ENCODE measurements around the gene C6orf47. TPM values are rescaled to one million over a fixed set of nuclear protein-coding genes. Genes with fewer than 3 reads are reported as not detected.

C6orf47 gene
- total RNA-seq, 1 donor from 2014 or later, result 28.8 TPM

DNA sequence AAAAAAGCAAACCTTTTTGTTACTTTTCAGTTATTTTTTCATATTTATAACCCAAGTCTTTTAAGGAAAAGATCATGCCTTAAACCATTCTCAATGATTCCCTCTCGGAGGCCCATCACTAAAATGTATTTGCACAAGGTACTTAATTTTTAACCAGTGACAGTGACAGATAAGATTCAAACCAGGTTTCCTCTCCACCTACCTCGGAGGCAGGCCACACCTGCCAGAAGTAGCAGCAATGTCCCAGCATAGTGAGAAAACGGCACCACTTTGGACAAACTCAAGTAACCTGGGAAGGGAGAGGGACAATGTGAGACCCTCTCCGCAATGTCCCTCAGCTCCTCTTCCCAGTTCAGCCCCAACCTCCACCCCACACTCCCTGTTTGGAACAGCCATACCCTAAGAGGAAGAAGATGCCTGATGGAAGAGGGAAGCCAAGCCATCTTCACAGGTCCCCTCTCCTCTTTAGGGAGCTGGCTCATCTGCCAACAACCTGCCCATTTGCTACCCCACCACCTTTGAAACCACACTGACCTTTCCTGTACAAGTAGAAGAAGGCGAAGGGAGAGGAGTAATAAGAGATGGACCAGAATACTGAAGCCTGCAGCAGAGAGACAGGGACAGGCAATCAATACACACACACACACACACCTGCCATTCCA is 40.3 kb upstream of the C6orf47 start:
- Mint-ChIP-seq H3K4me1 (ENCODE audit: low read depth, unreplicated experiment) (peaks cover 13% of the 10 kb centered on the region), H3K27ac (ENCODE audit: unreplicated experiment) (peak overlapping the region; percentile 62), H3K4me3 (ENCODE audit: unreplicated experiment) (peak overlapping the region; percentile 94), H3K36me3 (ENCODE audit: unreplicated experiment) (no peaks in the 10 kb centered on the region), H3K9me3 (ENCODE audit: unreplicated experiment) (peaks cover 10% of the 10 kb centered on the region), H3K27me3 (ENCODE audit: unreplicated experiment) (peaks cover 7% of the 10 kb centered on the region)
- TF ChIP-seq, protein P1, sequence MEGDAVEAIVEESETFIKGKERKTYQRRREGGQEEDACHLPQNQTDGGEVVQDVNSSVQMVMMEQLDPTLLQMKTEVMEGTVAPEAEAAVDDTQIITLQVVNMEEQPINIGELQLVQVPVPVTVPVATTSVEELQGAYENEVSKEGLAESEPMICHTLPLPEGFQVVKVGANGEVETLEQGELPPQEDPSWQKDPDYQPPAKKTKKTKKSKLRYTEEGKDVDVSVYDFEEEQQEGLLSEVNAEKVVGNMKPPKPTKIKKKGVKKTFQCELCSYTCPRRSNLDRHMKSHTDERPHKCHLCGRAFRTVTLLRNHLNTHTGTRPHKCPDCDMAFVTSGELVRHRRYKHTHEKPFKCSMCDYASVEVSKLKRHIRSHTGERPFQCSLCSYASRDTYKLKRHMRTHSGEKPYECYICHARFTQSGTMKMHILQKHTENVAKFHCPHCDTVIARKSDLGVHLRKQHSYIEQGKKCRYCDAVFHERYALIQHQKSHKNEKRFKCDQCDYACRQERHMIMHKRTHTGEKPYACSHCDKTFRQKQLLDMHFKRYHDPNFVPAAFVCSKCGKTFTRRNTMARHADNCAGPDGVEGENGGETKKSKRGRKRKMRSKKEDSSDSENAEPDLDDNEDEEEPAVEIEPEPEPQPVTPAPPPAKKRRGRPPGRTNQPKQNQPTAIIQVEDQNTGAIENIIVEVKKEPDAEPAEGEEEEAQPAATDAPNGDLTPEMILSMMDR (IDR thresholded peaks at IDR 0.05; ENCODE audit: partially characterized antibody, unreplicated experiment), result no peak
- DNase-seq, result no peak

DNA sequence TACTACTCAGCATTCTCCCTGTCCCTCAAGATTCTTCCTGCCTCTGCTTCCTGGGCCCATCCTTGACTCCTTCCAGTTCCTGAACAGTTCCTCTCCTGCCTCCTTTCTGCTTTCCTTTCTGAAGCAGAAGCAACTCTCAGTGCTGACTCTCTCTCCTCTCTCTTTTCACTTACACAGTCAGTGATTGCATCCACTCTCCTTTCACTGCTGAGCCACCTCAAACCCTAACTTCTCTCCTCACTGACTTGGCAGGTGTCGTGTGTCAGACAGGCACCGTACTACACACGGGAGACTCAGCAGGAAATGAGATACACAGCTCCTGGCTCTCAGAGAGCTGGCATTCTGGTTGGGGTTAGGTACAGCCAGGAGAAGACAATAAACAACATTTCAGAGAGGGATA is 37.0 kb upstream of the C6orf47 start:
- peaks cover 13% of the 10 kb centered on the region for H3K4me1 Mint-ChIP-seq (ENCODE audit: low read depth, unreplicated experiment)
- TF ChIP-seq, protein P1 (IDR thresholded peaks at IDR 0.05; ENCODE audit: partially characterized antibody, unreplicated experiment), result no peak
- H3K27me3 Mint-ChIP-seq (ENCODE audit: unreplicated experiment), result peaks cover 5% of the 10 kb centered on the region
- peak overlapping the region; percentile 39 for H3K4me3 Mint-ChIP-seq (ENCODE audit: unreplicated experiment)
- DNase-seq, result no peak
- no peaks in the 10 kb centered on the region for H3K36me3 Mint-ChIP-seq (ENCODE audit: unreplicated experiment)
- peaks cover 1% of the 10 kb centered on the region for H3K9me3 Mint-ChIP-seq (ENCODE audit: unreplicated experiment)
- no peak overlapping the region for H3K27ac Mint-ChIP-seq (ENCODE audit: unreplicated experiment)

DNA sequence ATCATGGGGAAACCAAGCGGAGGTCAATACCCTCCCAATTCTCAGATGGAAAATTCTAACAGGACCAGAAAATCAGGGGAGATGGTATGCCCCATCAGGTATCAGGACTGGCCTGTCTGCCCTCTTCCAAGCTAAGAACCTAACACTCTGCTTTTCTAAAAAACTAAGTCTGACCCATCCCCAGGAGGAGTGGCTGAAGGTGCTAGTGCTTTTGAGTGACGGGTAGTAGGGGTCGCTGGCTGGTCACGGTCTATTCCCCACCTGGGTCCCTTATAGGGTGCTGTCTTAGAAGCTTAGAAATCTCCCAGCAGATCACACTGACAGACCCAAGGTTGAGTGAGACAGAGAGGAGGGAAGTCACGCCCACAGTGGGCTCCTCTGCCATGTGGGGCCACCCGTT is 33.0 kb upstream of the C6orf47 start:
- Mint-ChIP-seq H3K27me3 (ENCODE audit: unreplicated experiment) (no peaks in the 10 kb centered on the region), H3K4me1 (ENCODE audit: low read depth, unreplicated experiment) (no peaks in the 10 kb centered on the region), H3K9me3 (ENCODE audit: unreplicated experiment) (no peaks in the 10 kb centered on the region), H3K27ac (ENCODE audit: unreplicated experiment) (no peak overlapping the region), H3K36me3 (ENCODE audit: unreplicated experiment) (no peaks in the 10 kb centered on the region), H3K4me3 (ENCODE audit: unreplicated experiment) (no peak overlapping the region)
- no peak for DNase-seq
- TF ChIP-seq, protein P1 (IDR thresholded peaks at IDR 0.05; ENCODE audit: partially characterized antibody, unreplicated experiment), result no peak

DNA sequence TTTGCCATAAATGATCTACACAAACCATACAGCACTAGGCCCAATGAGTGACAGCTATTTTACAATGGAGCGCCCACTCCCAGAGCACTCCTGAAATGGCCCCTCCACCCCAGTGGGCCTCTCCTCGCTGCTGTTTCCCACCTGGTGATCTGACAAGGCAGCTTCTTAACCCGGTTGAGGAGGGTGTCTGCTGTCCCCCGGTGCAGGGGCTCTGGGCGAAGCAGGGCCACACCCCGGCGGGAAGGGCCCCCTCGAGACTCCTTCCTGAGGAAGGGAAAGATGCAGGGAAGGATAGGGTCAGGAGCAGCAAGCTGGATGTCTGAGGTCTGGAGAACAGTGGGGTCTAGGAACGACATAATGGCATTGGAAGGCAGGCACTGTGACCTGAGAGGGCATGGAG is 32.3 kb upstream of the C6orf47 start:
- Mint-ChIP-seq H3K4me1 (ENCODE audit: low read depth, unreplicated experiment) (no peaks in the 10 kb centered on the region), H3K36me3 (ENCODE audit: unreplicated experiment) (no peaks in the 10 kb centered on the region), H3K27ac (ENCODE audit: unreplicated experiment) (no peak overlapping the region)

DNA sequence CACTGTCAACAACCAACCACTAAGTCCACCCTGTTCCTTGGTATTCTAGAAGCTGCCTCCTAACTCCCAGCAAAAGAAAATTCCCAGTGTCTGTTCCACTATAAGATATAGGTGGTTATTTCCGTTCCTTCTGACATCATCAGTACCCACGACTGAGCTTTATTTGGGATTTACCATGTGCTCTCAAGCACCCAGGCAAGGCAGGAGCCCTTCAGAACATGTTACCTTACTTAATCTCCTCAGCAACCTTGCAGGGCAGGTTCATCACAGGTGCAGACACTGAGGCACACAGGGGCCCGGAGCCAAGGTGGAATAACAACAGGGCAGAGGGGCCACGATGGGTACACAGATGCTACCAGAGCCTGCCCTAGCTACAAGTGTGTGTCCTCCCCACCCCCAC is 31.8 kb upstream of the C6orf47 start:
- DNase-seq, result no peak
- Mint-ChIP-seq H3K27ac (ENCODE audit: unreplicated experiment) (no peak overlapping the region), H3K4me3 (ENCODE audit: unreplicated experiment) (no peak overlapping the region), H3K36me3 (ENCODE audit: unreplicated experiment) (no peaks in the 10 kb centered on the region), H3K27me3 (ENCODE audit: unreplicated experiment) (no peaks in the 10 kb centered on the region), H3K9me3 (ENCODE audit: unreplicated experiment) (no peaks in the 10 kb centered on the region), H3K4me1 (ENCODE audit: low read depth, unreplicated experiment) (no peaks in the 10 kb centered on the region)
- TF ChIP-seq, protein P1 (IDR thresholded peaks at IDR 0.05; ENCODE audit: partially characterized antibody, unreplicated experiment), result no peak

More for the DNA sequence above, 32.3 kb upstream of the C6orf47 start:
- no peak overlapping the region for H3K4me3 Mint-ChIP-seq (ENCODE audit: unreplicated experiment)
- TF ChIP-seq, protein P1 (IDR thresholded peaks at IDR 0.05; ENCODE audit: partially characterized antibody, unreplicated experiment), result no peak
- no peaks in the 10 kb centered on the region for H3K27me3 Mint-ChIP-seq (ENCODE audit: unreplicated experiment)
- no peak for DNase-seq
- no peaks in the 10 kb centered on the region for H3K9me3 Mint-ChIP-seq (ENCODE audit: unreplicated experiment)

Data from glutamatergic neuron (in vitro differentiated cells).